GM12878 (cell line): ENCODE results near the gene PTGFRN. TPM values are rescaled to one million over a fixed set of nuclear protein-coding genes. Genes with fewer than 3 reads are reported as not detected.

Experiments used
- ATAC-seq: fragments of 200-7000 bp; cut with Tn5 transposase; 3 replicates; pipeline ENCODE4 v1.9.1; 2020; ENCODE audit warnings: mild to moderate bottlenecking, moderate library complexity
- BruUV-seq: library from RNA; stranded (reverse); fragments of 400-500 nt; replicated peaks from 2 replicates; lab custom pipeline; 2021; lab: Mats Ljungman, UMichigan
- CTCF ChIA-PET: fragments of 300-600 bp; sonication (Branson Sonifier 250); formaldehyde crosslinking; extraction: SDS; loops from one replicate; lab custom pipeline; 2021; ENCODE audit warnings: inconsistent platforms; lab: Yijun Ruan, JAX
- POLR2A ChIA-PET: fragments of 350-600 bp; formaldehyde crosslinking; extraction: SDS; loops from one replicate; lab custom pipeline; 2021; ENCODE audit warnings: inconsistent platforms; lab: Charles Lee
- RAD21 ChIA-PET: fragments of 300-600 bp; sonication (Branson Sonifier 250); formaldehyde crosslinking; loops from one replicate; lab custom pipeline; 2023; ENCODE audit warnings: antibody characterized with exemption; ENCODE audit not compliant: unreplicated experiment; lab: Charles Lee
- SMC1A ChIA-PET: fragments of 300-600 bp; sonication (Branson Sonifier 250); formaldehyde crosslinking; loops from one replicate; lab custom pipeline; 2023; ENCODE audit not compliant: unreplicated experiment, uncharacterized antibody; lab: Charles Lee
- DNase-seq: peaks from one replicate; pipeline ENCODE4 v3.0.0-alpha.2; 2011; ENCODE audit warnings: low read depth, low spot score
- FAIRE-seq: peaks from 3 replicates; lab custom pipeline; 2011; peaks lifted over from hg19 to GRCh38; lab: Jason Lieb, UNC
- H2AFZ ChIP-seq: 2 replicates; pipeline ENCODE4 v1.6.0; 2011; ENCODE audit warnings: low read depth, low read length, control low read depth; ENCODE audit not compliant: control insufficient read depth
- H3K27ac ChIP-seq: 2 replicates; pipeline ENCODE4 v1.5.1; 2011; ENCODE audit warnings: control low read depth; ENCODE audit not compliant: control insufficient read depth, insufficient read depth
- H3K27me3 ChIP-seq, 2 experiments: replicated peaks in 1 of 2; 2 replicates each; pipeline versions ENCODE4 v1.6.0 to v1.6.1; 2011; ENCODE audit warnings: low read length in 1 of 2; ENCODE audit not compliant: control insufficient read depth in 2 of 2, insufficient read depth in 2 of 2
- H3K36me3 ChIP-seq, 2 experiments: 2 replicates each; pipeline ENCODE4 v1.5.1; 2011; ENCODE audit warnings: low read length in 1 of 2; ENCODE audit not compliant: control insufficient read depth in 2 of 2, insufficient read depth in 2 of 2
- H3K4me1 ChIP-seq: 2 replicates; pipeline ENCODE4 v1.6.1; 2011; ENCODE audit warnings: mild to moderate bottlenecking, low read length, moderate library complexity, mixed read lengths; ENCODE audit not compliant: control insufficient read depth, insufficient read depth
- H3K4me2 ChIP-seq: 2 replicates; pipeline ENCODE4 v1.6.0; 2011; ENCODE audit warnings: control low read depth; ENCODE audit not compliant: control insufficient read depth, insufficient read depth
- H3K4me3 ChIP-seq: fragments of 200-600 bp; sonication (generic); 2 replicates; pipeline ENCODE4 v1.5.1; 2016
- H3K79me2 ChIP-seq: 2 replicates; pipeline ENCODE4 v1.6.0; 2011; ENCODE audit warnings: low read length; ENCODE audit not compliant: control insufficient read depth, insufficient read depth
- H3K9ac ChIP-seq: 2 replicates; pipeline ENCODE4 v1.8.0; 2011; ENCODE audit warnings: low read length, control low read depth, mixed read lengths; ENCODE audit not compliant: control insufficient read depth, insufficient read depth
- H3K9me3 ChIP-seq: replicated peaks from 3 replicates; pipeline ENCODE4 v1.5.1; 2011; ENCODE audit warnings: mild to moderate bottlenecking, low read length; ENCODE audit not compliant: control insufficient read depth, insufficient read depth
- H4K20me1 ChIP-seq: 2 replicates; pipeline ENCODE4 v1.6.0; 2011; ENCODE audit not compliant: control insufficient read depth, insufficient read depth
- CREB1 ChIP-seq: IDR thresholded peaks from 2 replicates; pipeline ENCODE4 v1.6.1; 2012; ENCODE audit warnings: low read depth, mild to moderate bottlenecking, inconsistent platforms
- CUX1 ChIP-seq: IDR thresholded peaks from 2 replicates; pipeline ENCODE4 v1.6.1; 2012; ENCODE audit warnings: improper control_type of control experiment, low read depth, low read length; ENCODE audit not compliant: insufficient replicate concordance
- NBN ChIP-seq: fragments of 450-650 bp; IDR thresholded peaks from 2 replicates; pipeline ENCODE4 v1.6.1; 2016
- NRF1 ChIP-seq: conservative IDR thresholded peaks from 2 replicates; pipeline ENCODE4 v1.6.1; 2011; ENCODE audit warnings: mild to moderate bottlenecking, low read depth, low read length, improper control_type of control experiment
- ZNF217 ChIP-seq: fragments of 450-650 bp; IDR thresholded peaks from 2 replicates; pipeline ENCODE4 v1.6.1; 2017; ENCODE audit warnings: antibody characterized with exemption, mild to moderate bottlenecking
- WGBS: methylation state at CpG from one replicate; pipeline ENCODE4 v1.1.6; 2016; ENCODE audit warnings: low lambda C conversion rate; ENCODE audit not compliant: insufficient replicate concordance, insufficient coverage; ENCODE audit errors: missing lambda C conversion rate; 5-methylcytosine and 5-hydroxymethylcytosine counted together
- in situ Hi-C: fragments of 300-500 bp; cut with MboI; formaldehyde crosslinking; loops from 9 replicates; pipeline ENCODE4 v1.14.3; 2018; ENCODE audit warnings: mixed read lengths
- intact Hi-C: fragments of 100-400 bp; cut with micrococcal nuclease; formaldehyde crosslinking; loops from one replicate; pipeline ENCODE4 v1.14.2; 2022; ENCODE audit not compliant: unreplicated experiment
- polyA plus RNA-seq, 11 experiments: library from polyadenylated mRNA; depleted of rRNA in 4 of 11; unstranded in 6 of 11; stranded (reverse) in 5 of 11; fragments of >200 nt; fragmentation: Nextera tagmentation in 4 of 11; fragmentation: Illumina TruSeq in 1 of 11; extraction: Ambion mirVana in 4 of 11; extraction: Trizol in 1 of 11; gene quantifications; 1 replicate in 1 of 11; 2 replicates in 10 of 11; pipeline versions ENCODE4 v1.2.1 to v1.2.3, GENCODE V29; 2011 to 2016; ENCODE audit warnings: inconsistent platforms in 2 of 11, missing spikeins in 2 of 11, low read depth in 1 of 11
- total RNA-seq, 4 experiments: library from RNA; depleted of rRNA in 3 of 4; stranded (reverse); fragments of >200 nt in 3 of 4; fragmentation: Illumina TruSeq in 1 of 4; extraction: Trizol in 1 of 4; gene quantifications; 2 replicates each; pipeline versions ENCODE4 v1.2.1 to v1.2.3, GENCODE V29; 2013 to 2021

The PTGFRN gene
- total and polyA plus RNA-seq, 10 of the 15 experiments (the other 5 are each of a cell fraction or from before 2014, with no cell fraction given): 2.7 to 8.3 (median 5.1) TPM

- Histone ChIP-seq H3K9me3 (no peaks in the 10 kb centered on the region), H3K4me2 (no peak overlapping the region), H3K4me1 (no peaks in the 10 kb centered on the region), H3K27ac (no peak overlapping the region), H4K20me1 (no peaks in the 10 kb centered on the region), H3K36me3 (no peaks in the 10 kb centered on the region), H2AFZ (no peak overlapping the region), H3K9ac (no peak overlapping the region), H3K27me3 (peaks cover 0 to 2% of the 10 kb centered on the region in 2 experiments; a peak in 1 of 4 replicates), H3K79me2 (no peaks in the 10 kb centered on the region), H3K4me3 (no peak overlapping the region)
- ChIA-PET POLR2A (interaction anchor here (1.0 to 1.4 kb wide), 2 partner anchors 10 to 186 kb away, joined by 3 read pairs; no protein-coding TSS in a partner anchor), SMC1A (interaction anchor here (0.6 to 4.4 kb wide), 5 partner anchors 11 to 193 kb away, joined by 3 to 24 read pairs (median 4); no protein-coding TSS in a partner anchor), CTCF (interaction anchor here (0.9 to 3.1 kb wide), 6 partner anchors 10 to 182 kb away, joined by 3 to 10 read pairs (median 4); no protein-coding TSS in a partner anchor), RAD21 (interaction anchor here (0.7 to 1.3 kb wide), 2 partner anchors 16 to 180 kb away, joined by 4 to 5 read pairs; no protein-coding TSS in a partner anchor)
- WGBS: 27% methylated on average over 5 of the region's 5 CpGs
- in situ Hi-C loops (no loop called here), intact Hi-C loops (no loop called here)
- TF ChIP-seq ZNF217 (no peak), CREB1 (no peak), CUX1 (no peak), NRF1 (no peak), NBN (no peak)
- ATAC-seq (no peak), DNase-seq (no peak), FAIRE-seq (no peak)
- no TSS peak for BruUV-seq
These were observed 9.1 kb downstream of the PTGFRN start for GRCh38 chr1:116918714-116919357.
